OCI-LY7 (cell line): Measurements from ENCODE around the gene NOL4L. TPM values are rescaled to one million over a fixed set of nuclear protein-coding genes. Genes with fewer than 3 reads are reported as not detected.

ENCODE experiments used
- BruUV-seq: library from RNA; stranded (reverse); fragments of 400-500 nt; replicated peaks from 2 replicates; lab custom pipeline; 2021; lab: Mats Ljungman, UMichigan
- CTCF ChIA-PET: fragments of 300-600 bp; sonication (Branson Sonifier 250); formaldehyde crosslinking; loops from one replicate; lab custom pipeline; 2022; ENCODE audit warnings: antibody characterized with exemption; ENCODE audit not compliant: unreplicated experiment; lab: Charles Lee
- POLR2A ChIA-PET: fragments of 300-600 bp; sonication (Branson Sonifier 250); formaldehyde crosslinking; loops from one replicate; lab custom pipeline; 2022; ENCODE audit warnings: antibody characterized with exemption; lab: Charles Lee
- DNase-seq: peaks from one replicate; pipeline ENCODE4 v3.0.0-alpha.2; 2015; ENCODE audit warnings: low spot score
- H2AFZ ChIP-seq: fragments of 200-600 bp; sonication (generic), shearing (Covaris generic); 2 replicates; pipeline ENCODE4 v1.6.1; 2014; ENCODE audit warnings: mild to moderate bottlenecking, antibody characterized with exemption, low read length, moderate library complexity
- H3K27ac ChIP-seq: fragments of 200-600 bp; sonication (generic); 2 replicates; pipeline ENCODE4 v1.5.1; 2014; ENCODE audit warnings: mixed run types, low read depth, mild to moderate bottlenecking, moderate library complexity, low read length, inconsistent platforms; ENCODE audit not compliant: poor library complexity, severe bottlenecking
- H3K36me3 ChIP-seq: fragments of 200-600 bp; sonication (generic); 2 replicates; pipeline ENCODE4 v1.6.1; 2014; ENCODE audit warnings: mild to moderate bottlenecking, antibody characterized with exemption, low read length, moderate library complexity, mixed read lengths; ENCODE audit not compliant: insufficient read depth
- H3K4me1 ChIP-seq: fragments of 200-600 bp; sonication (generic); 2 replicates; pipeline ENCODE4 v1.5.1; 2014; ENCODE audit warnings: mild to moderate bottlenecking, low read length; ENCODE audit not compliant: insufficient read depth, poor library complexity, severe bottlenecking
- H3K4me2 ChIP-seq: fragments of 200-600 bp; sonication (generic); 2 replicates; pipeline ENCODE4 v1.6.1; 2014; ENCODE audit warnings: mild to moderate bottlenecking, low read length
- H3K4me3 ChIP-seq: fragments of 200-600 bp; sonication (generic); 2 replicates; pipeline ENCODE4 v1.5.1; 2014; ENCODE audit warnings: mild to moderate bottlenecking, low read depth, low read length; ENCODE audit not compliant: poor library complexity, severe bottlenecking
- H3K79me2 ChIP-seq: fragments of 200-600 bp; sonication (generic); 2 replicates; pipeline ENCODE4 v1.6.1; 2016; ENCODE audit warnings: low read depth, mild to moderate bottlenecking, low read length, moderate library complexity, mixed read lengths; ENCODE audit not compliant: insufficient read depth
- H3K9me2 ChIP-seq: fragments of 200-600 bp; sonication (generic); 2 replicates; pipeline ENCODE4 v1.6.1; 2016; ENCODE audit warnings: mild to moderate bottlenecking, low read length, mixed read lengths; ENCODE audit not compliant: insufficient read depth
- H3K9me3 ChIP-seq: fragments of 200-600 bp; sonication (generic); 2 replicates; pipeline ENCODE4 v1.6.1; 2014; ENCODE audit warnings: mild to moderate bottlenecking, mixed run types, low read length, mixed read lengths
- H4K20me1 ChIP-seq: fragments of 200-600 bp; sonication (generic); 2 replicates; pipeline ENCODE4 v1.6.1; 2014; ENCODE audit warnings: mild to moderate bottlenecking, antibody characterized with exemption, low read length, moderate library complexity, mixed read lengths; ENCODE audit not compliant: insufficient read depth
- CTCF ChIP-seq: fragments of 200-600 bp; sonication (generic); conservative IDR thresholded peaks from 2 replicates; pipeline ENCODE4 v1.5.1; 2014; ENCODE audit warnings: mild to moderate bottlenecking, antibody characterized with exemption, low read length, moderate library complexity, mixed read lengths
- EZH2phosphoT487 ChIP-seq: fragments of 200-600 bp; sonication (generic); IDR thresholded peaks from 2 replicates; pipeline ENCODE4 v1.6.1; 2018; ENCODE audit warnings: low read depth, borderline replicate concordance, mild to moderate bottlenecking, mixed run types, antibody characterized with exemption, low read length, moderate library complexity, mixed read lengths
- intact Hi-C: fragments of 100-400 bp; cut with micrococcal nuclease; formaldehyde crosslinking; loops from one replicate; pipeline ENCODE4 v1.10.0; 2022; ENCODE audit not compliant: unreplicated experiment
- total RNA-seq, 2 experiments: library from RNA; depleted of rRNA in 1 of 2; stranded (reverse); fragments of >200 nt in 1 of 2; shearing (Covaris generic) in 1 of 2; gene quantifications; 2 replicates each; pipeline ENCODE4 v1.2.3, GENCODE V29; 2014 to 2022

NOL4L gene
- total RNA-seq, 2 experiments from 2014 or later = 3.9 to 4.2 TPM

- intact Hi-C loops = no loop called here
- Histone ChIP-seq H3K79me2 (no peaks in the 10 kb centered on the region), H3K27ac (no peak overlapping the region), H4K20me1 (no peaks in the 10 kb centered on the region), H3K9me3 (no peaks in the 10 kb centered on the region), H2AFZ (no peak overlapping the region), H3K4me2 (peak overlapping the region; percentile 87), H3K9me2 (no peaks in the 10 kb centered on the region), H3K36me3 (no peaks in the 10 kb centered on the region), H3K4me1 (peaks cover 43% of the 10 kb centered on the region), H3K4me3 (peak overlapping the region; percentile 75)
- TF ChIP-seq EZH2phosphoT487 (no peak), CTCF (no peak)
- DNase-seq = peak; percentile 28
- ChIA-PET CTCF (no interaction called here), POLR2A (no interaction called here)
- no TSS peak for BruUV-seq
Measured at GRCh38 chr20:32583581-32584070, 1.5 kb downstream of the NOL4L start.

DNA sequence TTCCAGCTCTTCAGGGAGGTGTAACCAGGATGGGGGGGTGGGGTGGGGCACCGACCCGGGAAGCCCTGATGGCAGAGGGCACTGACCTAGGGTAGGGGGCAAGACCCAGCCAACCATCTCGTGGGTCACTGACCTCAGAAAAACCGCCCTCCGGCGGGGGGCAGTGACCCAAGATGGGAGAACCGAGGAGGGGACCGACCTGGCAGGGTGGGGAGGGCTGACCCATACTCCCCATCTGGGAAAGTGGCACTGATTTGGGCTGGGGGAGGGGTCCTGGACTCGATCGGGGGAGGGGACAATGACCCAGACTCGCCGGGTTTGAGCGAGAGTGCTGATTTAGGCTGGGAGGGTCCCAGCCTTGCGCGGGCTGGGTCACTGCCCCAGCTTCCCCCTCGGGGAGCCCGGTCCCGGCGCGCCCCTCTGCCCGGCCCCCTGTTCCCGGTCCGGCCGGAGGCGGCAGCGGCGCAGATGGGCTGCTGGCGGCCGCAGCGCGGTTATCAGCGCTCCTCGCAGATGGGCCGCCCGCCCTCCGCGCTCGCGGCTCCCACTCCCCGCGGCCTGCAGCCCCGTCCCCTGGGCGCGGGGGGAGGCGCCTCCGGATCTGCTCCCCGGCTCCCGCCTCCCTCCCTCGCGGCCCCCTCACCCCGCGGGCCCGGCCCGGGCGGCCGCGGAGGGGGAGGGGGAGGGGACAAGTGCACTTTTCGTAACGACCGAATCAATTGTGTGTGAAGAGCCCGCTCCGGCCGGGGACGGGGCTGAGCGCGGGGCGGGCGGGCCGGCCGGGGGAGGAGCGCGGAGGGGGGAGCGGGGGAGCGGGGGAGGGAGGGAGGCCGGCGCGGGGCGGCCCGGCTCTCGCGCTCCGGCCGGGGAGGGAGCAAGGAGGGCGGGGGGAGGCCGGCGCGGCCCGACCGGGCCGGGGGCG is 2.2 kb downstream of the NOL4L start:
- no peaks in the 10 kb centered on the region for H3K9me3 ChIP-seq
- H3K4me1 ChIP-seq = peaks cover 43% of the 10 kb centered on the region
- H2AFZ ChIP-seq = 0 out of 2 replicates have a peak overlapping the region, but pooled peaks have one; percentile 22
- H3K36me3 ChIP-seq = no peaks in the 10 kb centered on the region
- TF ChIP-seq CTCF = no peak
- no peak for TF ChIP-seq EZH2phosphoT487
- H3K79me2 ChIP-seq = no peaks in the 10 kb centered on the region
- POLR2A ChIA-PET = interaction anchor here (0.5 kb wide), 1 partner anchor 18 kb away, joined by 3 read pairs; no protein-coding TSS in a partner anchor
- no TSS peak for BruUV-seq
- intact Hi-C loops = no loop called here
- CTCF ChIA-PET = no interaction called here
- H3K4me2 ChIP-seq = peak overlapping the region; percentile 87
- DNase-seq = peak; percentile 44
- H3K4me3 ChIP-seq = peak overlapping the region; percentile 75
- no peaks in the 10 kb centered on the region for H3K9me2 ChIP-seq
- H4K20me1 ChIP-seq = no peaks in the 10 kb centered on the region
- no peak overlapping the region for H3K27ac ChIP-seq
